Colon (tissue), 2 donors: ENCODE measurements around the gene ADAMTS13.

Experiments used
- FAIRE-seq: peaks from 2 replicates; lab custom pipeline; 2012; peaks lifted over from hg19 to GRCh38; lab: Jason Lieb, UNC
- donor health status: control.
- donor health status: control.

ADAMTS13 gene

DNA sequence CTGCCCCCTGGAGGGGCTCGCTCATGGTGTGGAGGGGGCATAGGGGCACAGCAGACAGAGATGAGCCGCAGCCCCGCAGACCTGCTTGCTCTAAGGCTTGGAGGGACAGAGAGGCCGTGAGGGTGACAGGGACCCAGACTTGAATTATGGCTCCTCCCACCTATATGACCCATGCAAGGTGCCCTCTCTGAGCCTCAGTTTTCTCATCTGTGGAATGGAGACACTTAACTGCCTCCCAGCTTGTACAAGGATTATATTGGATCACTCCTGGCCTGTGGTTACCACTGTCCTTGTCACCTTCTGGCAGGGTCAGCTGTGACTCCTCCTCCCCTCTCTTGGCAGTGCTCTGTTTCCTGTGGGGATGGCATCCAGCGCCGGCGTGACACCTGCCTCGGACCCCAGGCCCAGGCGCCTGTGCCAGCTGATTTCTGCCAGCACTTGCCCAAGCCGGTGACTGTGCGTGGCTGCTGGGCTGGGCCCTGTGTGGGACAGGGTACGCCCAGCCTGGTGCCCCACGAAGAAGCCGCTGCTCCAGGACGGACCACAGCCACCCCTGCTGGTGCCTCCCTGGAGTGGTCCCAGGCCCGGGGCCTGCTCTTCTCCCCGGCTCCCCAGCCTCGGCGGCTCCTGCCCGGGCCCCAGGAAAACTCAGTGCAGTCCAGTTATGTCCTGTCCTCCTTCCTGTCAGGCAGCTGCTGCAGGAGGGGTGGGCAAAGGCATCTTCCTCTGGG lies 32.9 kb downstream of the ADAMTS13 start:
- FAIRE-seq: no peak

DNA sequence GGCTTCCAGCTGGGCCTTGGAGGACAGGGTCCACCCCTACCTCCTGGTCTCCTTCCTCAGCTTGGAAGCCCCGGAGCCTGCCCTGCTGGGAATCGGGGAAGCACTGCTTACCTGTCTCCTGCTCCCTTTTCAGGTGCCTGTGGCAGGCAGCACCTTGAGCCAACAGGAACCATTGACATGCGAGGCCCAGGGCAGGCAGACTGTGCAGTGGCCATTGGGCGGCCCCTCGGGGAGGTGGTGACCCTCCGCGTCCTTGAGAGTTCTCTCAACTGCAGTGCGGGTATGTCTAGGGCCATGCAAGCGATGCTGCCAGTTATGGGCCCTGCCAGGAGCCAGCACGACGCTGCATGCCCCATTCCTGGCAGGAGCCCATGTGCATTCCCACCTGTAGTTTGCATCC lies 33.8 kb downstream of the ADAMTS13 start:
- no peak for FAIRE-seq

DNA sequence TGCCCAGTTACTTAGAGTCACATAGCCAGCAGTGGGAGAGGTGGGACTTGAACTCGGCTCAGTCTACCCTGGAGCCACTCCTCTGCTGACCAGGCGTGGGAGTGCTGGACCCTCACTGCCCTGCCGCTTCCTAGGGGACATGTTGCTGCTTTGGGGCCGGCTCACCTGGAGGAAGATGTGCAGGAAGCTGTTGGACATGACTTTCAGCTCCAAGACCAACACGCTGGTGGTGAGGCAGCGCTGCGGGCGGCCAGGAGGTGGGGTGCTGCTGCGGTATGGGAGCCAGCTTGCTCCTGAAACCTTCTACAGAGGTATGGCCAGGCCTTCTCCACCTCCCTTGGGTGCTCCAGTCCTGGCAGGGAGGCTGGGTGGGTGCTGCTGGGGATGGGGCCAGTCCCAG lies 34.2 kb downstream of the ADAMTS13 start:
- no peak for FAIRE-seq

- FAIRE-seq: no peak
Measured at GRCh38 chr9:133457233-133457632, 35.1 kb downstream of the ADAMTS13 start.

- no peak for FAIRE-seq
Measured at GRCh38 chr9:133457748-133458147, 35.6 kb downstream of the ADAMTS13 start.

- FAIRE-seq: no peak
Measured at GRCh38 chr9:133458643-133459312, 36.6 kb downstream of the ADAMTS13 start.

GRCh38 chr9:133459476-133460404 lies 37.6 kb downstream of the ADAMTS13 start, which contains the start of gene CACFD1:
CACFD1 (plus strand) TSS chr9:133459978; CDS start chr9:133460067, 89 bp downstream.
- no peak for FAIRE-seq

DNA sequence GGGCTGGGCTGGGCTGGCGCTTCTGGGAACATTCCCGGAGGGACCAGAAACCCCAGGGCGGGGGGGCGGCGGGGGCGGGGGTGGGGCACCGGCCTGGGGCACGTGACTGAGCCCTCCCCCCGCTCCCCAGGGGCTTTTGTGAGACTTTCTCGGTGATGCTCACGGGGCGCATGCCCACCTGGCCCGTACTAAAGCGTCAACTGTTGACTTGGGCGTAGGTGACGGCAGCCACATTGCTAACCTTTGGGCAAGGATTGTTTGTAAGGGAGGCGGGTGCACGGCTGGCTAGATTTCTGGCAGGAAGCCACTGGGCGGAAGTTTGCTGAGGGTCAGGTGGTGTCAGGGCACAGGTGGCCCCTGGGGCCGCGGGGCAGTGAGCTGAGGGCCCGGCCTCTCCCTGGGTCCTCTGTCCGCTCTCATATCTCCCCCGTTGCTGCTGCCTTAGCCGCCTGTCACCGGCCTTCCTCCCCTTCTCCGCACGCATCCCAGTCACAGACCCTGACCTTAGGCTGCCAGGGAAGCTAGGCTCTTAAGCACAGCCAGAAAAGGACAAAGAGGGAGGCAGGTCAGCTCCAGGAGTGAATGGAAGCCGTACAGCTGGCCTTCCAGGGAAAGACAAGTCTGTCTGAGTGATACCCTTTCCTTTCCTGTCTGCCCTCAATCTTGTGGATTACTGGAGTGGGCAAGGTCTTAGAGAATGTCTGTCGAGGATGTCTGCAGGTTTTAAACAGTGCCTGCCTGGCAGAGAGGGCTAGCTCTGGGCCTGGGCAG lies 38.4 kb downstream of the ADAMTS13 start:
- FAIRE-seq: no peak

GRCh38 chr9:133461975-133462374 lies 39.8 kb downstream of the ADAMTS13 start:
- no peak for FAIRE-seq

GRCh38 chr9:133463234-133463863 lies 41.2 kb downstream of the ADAMTS13 start:
- FAIRE-seq: no peak

GRCh38 chr9:133463864-133464615 lies 41.9 kb downstream of the ADAMTS13 start:
- FAIRE-seq: no peak

DNA sequence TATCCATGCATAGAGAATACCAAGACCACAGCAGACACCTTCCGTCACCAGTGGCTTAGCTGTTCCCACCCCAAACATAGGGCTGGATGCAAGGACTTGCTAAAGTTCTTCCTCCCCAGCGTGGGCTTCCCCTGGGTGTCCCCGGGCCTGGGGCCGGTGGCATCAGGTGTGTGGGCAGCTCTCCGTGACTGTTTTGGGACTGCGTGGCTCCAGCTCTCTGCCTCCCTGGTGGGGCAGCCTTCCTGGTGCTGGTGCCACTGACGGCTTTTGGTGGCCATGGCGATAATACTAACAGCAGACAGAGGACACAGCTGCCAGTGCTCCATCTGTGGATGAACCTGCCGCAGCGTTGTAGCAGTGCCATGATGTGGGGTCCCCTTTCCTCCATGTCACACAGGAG lies 42.5 kb downstream of the ADAMTS13 start:
- FAIRE-seq: no peak

GRCh38 chr9:133465984-133466383 lies 43.8 kb downstream of the ADAMTS13 start:
- FAIRE-seq: no peak

GRCh38 chr9:133467101-133467500 lies 44.9 kb downstream of the ADAMTS13 start:
- no peak for FAIRE-seq

- FAIRE-seq: no peak
Measured at GRCh38 chr9:133468374-133468773, 46.2 kb downstream of the ADAMTS13 start.

DNA sequence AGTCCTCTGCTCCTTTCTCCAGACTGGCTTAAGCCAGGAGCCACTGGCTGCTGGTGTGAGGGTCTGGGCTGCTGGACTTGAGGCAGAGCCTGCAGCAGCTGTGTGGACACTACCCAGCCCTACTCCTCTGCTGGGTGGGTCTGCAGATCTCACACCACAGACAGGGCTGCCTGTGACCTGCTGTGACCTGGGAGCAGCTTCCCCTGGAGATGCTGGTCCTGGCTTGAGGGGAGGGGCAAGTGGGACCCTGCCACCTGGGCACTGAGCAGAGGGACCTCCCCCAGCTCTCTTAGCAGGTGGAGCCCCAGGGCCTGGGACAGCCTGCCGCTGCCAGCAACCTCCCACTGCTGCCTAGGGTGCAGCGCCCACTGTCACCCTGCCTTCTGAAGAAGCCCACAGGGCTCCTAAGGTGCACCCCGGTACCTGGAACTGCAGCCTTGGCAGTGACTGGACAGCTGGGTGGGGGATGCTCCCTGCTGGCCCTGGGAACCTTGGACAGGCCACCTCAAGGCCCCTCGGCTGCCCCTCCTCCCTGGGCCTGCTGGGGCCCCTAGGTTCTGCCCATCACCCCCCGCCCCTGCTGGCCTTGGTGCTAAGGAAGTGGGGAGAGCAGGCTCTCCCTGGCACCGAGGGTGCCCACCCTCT lies 46.7 kb downstream of the ADAMTS13 start:
- FAIRE-seq: no peak

DNA sequence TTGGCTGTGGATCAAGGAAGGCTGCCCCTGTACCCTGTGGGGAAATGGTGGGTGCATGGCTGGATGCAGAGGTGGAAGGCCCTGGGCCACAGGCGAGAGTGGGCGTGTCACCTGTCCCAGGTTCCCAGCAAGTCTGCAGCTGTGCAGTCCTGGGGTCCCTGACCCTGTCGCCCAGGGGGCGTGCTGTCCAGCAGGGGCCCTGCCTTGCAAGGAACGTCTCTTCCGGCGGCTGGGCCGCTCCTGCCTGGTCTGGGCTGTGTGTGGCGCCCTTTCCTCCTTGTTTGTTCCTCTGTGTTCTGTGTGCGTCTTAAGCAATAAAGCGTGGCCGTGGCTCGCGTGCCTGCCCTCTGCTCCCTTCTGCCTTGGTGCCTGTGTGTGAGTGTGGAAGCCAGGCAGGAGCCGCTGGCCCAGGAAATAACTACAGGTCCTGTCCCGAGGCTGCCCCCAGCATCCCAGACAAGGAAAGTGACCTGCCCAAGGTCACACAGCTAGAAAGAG lies 48.3 kb downstream of the ADAMTS13 start:
- no peak for FAIRE-seq

- FAIRE-seq: no peak
Measured at GRCh38 chr9:133470988-133471387, 48.8 kb downstream of the ADAMTS13 start.

DNA sequence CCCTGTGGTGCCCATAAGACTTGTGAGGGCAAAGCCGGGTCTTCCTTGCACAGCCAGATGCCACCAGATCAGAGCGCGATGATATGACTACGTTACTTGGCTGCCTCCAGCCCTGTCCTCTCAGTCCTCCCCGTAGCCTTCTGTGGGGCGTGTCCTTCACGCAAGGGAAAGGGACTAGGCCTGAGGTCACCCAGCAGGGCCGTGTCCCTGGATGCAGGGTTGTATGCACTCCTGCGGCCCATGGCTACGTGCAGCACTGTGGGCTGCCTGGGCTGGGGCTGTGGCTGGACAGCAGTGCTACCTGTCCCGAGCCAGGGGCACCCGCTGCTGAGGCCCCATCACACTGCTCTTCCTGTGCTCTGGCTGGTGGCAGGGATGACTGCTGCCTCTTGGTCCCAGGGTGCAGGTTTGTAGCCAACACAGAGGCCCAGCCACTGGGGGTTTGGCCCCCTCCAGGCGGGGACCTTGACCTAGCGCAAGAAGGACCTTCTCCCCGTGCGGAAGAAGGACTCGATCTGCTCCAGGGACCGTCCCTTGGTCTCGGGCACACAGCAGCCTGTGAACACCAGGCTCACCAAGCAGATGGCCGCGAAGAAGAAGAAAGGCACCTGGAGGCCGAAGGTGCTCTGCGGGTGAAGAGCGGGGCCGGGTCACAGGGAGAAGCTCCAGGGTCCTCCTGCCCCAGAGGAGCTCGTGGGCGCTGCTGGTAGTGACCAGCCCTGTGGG lies 49.5 kb downstream of the ADAMTS13 start:
- FAIRE-seq: no peak
